Measurements from ENCODE around the gene CTSH. TPM values are rescaled to one million over a fixed set of nuclear protein-coding genes. Genes with fewer than 3 reads are reported as not detected.

CTSH gene
- total RNA-seq, 1 donor from 2014 or later = 5.7 TPM

- peak overlapping the region; percentile 39 for H3K27ac ChIP-seq (ENCODE audit: low read depth, low read length)
- H3K27ac Mint-ChIP-seq (ENCODE audit: unreplicated experiment) = peak overlapping the region; percentile 47
- peaks cover 51% of the 10 kb centered on the region for H3K4me1 Mint-ChIP-seq (ENCODE audit: low read depth, unreplicated experiment)
- no peak overlapping the region for H3K9ac ChIP-seq (ENCODE audit: low read length)
- peak overlapping the region; percentile 84 for H3K4me2 ChIP-seq (ENCODE audit: low read length)
- H3K9me3 Mint-ChIP-seq (ENCODE audit: unreplicated experiment) = no peaks in the 10 kb centered on the region
- H3K4me1 ChIP-seq (ENCODE audit: insufficient read depth, low read length) = peaks cover 33% of the 10 kb centered on the region
- no peaks in the 10 kb centered on the region for H3K27me3 ChIP-seq (ENCODE audit: insufficient read depth, low read length)
- H3K79me2 ChIP-seq (ENCODE audit: insufficient read depth, low read length) = peaks cover 100% of the 10 kb centered on the region
- peaks cover 27% of the 10 kb centered on the region for H3K36me3 ChIP-seq (ENCODE audit: insufficient read depth, low read length)
- no peaks in the 10 kb centered on the region for H3K27me3 Mint-ChIP-seq (ENCODE audit: low read depth, unreplicated experiment)
- no peak overlapping the region for H2AFZ ChIP-seq (ENCODE audit: low read depth, low read length)
- TF ChIP-seq CTCF (IDR thresholded peaks at IDR 0.05; ENCODE audit: insufficient read depth, low read depth, low read length) (no peak), EZH2 (IDR thresholded peaks at IDR 0.05; ENCODE audit: insufficient read depth, low read length) (no peak)
- no peak for FAIRE-seq
- peak overlapping the region; percentile 70 for H3K4me3 Mint-ChIP-seq (ENCODE audit: unreplicated experiment)
- H3K36me3 Mint-ChIP-seq (ENCODE audit: low read depth, unreplicated experiment) = peaks cover 7% of the 10 kb centered on the region
- no peak for DNase-seq (ENCODE audit: low read depth)
- H3K9me3 ChIP-seq (ENCODE audit: insufficient read depth, low read depth, low read length) = no peaks in the 10 kb centered on the region
- H4K20me1 ChIP-seq (ENCODE audit: insufficient read depth, low read length) = peaks cover 100% of the 10 kb centered on the region
- no peak overlapping the region for H3K4me3 ChIP-seq (ENCODE audit: insufficient read depth, low read depth, low read length)
Observed at GRCh38 chr15:78880813-78881212, 64.0 kb downstream of the CTSH start.

GRCh38 chr15:78880242-78880533, 64.7 kb downstream of the CTSH start:
- Histone ChIP-seq H3K79me2 (ENCODE audit: insufficient read depth, low read length) (peaks cover 100% of the 10 kb centered on the region), H3K9me3 (ENCODE audit: insufficient read depth, low read depth, low read length) (no peaks in the 10 kb centered on the region), H3K27ac (ENCODE audit: low read depth, low read length) (peak overlapping the region; percentile 39), H3K9ac (ENCODE audit: low read length) (no peak overlapping the region), H3K36me3 (ENCODE audit: insufficient read depth, low read length) (peaks cover 20% of the 10 kb centered on the region), H2AFZ (ENCODE audit: low read depth, low read length) (no peak overlapping the region), H3K4me1 (ENCODE audit: insufficient read depth, low read length) (peaks cover 35% of the 10 kb centered on the region), H4K20me1 (ENCODE audit: insufficient read depth, low read length) (peaks cover 100% of the 10 kb centered on the region), H3K4me2 (ENCODE audit: low read length) (peak overlapping the region; percentile 84), H3K27me3 (ENCODE audit: insufficient read depth, low read length) (no peaks in the 10 kb centered on the region), H3K4me3 (ENCODE audit: insufficient read depth, low read depth, low read length) (no peak overlapping the region)
- Mint-ChIP-seq H3K4me3 (ENCODE audit: unreplicated experiment) (no peak overlapping the region), H3K9me3 (ENCODE audit: unreplicated experiment) (no peaks in the 10 kb centered on the region), H3K36me3 (ENCODE audit: low read depth, unreplicated experiment) (peaks cover 8% of the 10 kb centered on the region), H3K4me1 (ENCODE audit: low read depth, unreplicated experiment) (peaks cover 50% of the 10 kb centered on the region), H3K27me3 (ENCODE audit: low read depth, unreplicated experiment) (no peaks in the 10 kb centered on the region), H3K27ac (ENCODE audit: unreplicated experiment) (peak overlapping the region; percentile 7)
- FAIRE-seq = no peak
- peak; percentile 68 for DNase-seq (ENCODE audit: low read depth)
- TF ChIP-seq EZH2 (IDR thresholded peaks at IDR 0.05; ENCODE audit: insufficient read depth, low read length) (no peak), CTCF (IDR thresholded peaks at IDR 0.05; ENCODE audit: insufficient read depth, low read depth, low read length) (no peak)

- DNase-seq (ENCODE audit: low read depth) (peak; percentile 17), FAIRE-seq (no peak)
- peaks cover 48% of the 10 kb centered on the region for H3K4me1 Mint-ChIP-seq (ENCODE audit: low read depth, unreplicated experiment)
- peaks cover 37% of the 10 kb centered on the region for H3K4me1 ChIP-seq (ENCODE audit: insufficient read depth, low read length)
- H3K27ac ChIP-seq (ENCODE audit: low read depth, low read length) = peak overlapping the region; percentile 39
- no peaks in the 10 kb centered on the region for H3K9me3 ChIP-seq (ENCODE audit: insufficient read depth, low read depth, low read length)
- H4K20me1 ChIP-seq (ENCODE audit: insufficient read depth, low read length) = peaks cover 100% of the 10 kb centered on the region
- no peak overlapping the region for H3K9ac ChIP-seq (ENCODE audit: low read length)
- H3K36me3 ChIP-seq (ENCODE audit: insufficient read depth, low read length) = peaks cover 15% of the 10 kb centered on the region
- H3K27ac Mint-ChIP-seq (ENCODE audit: unreplicated experiment) = peak overlapping the region; percentile 86
- H3K27me3 ChIP-seq (ENCODE audit: insufficient read depth, low read length) = no peaks in the 10 kb centered on the region
- TF ChIP-seq EZH2 (IDR thresholded peaks at IDR 0.05; ENCODE audit: insufficient read depth, low read length) (no peak), CTCF (IDR thresholded peaks at IDR 0.05; ENCODE audit: insufficient read depth, low read depth, low read length) (no peak)
- H3K9me3 Mint-ChIP-seq (ENCODE audit: unreplicated experiment) = no peaks in the 10 kb centered on the region
- H3K27me3 Mint-ChIP-seq (ENCODE audit: low read depth, unreplicated experiment) = no peaks in the 10 kb centered on the region
- no peak overlapping the region for H2AFZ ChIP-seq (ENCODE audit: low read depth, low read length)
- peak overlapping the region; percentile 75 for H3K4me3 Mint-ChIP-seq (ENCODE audit: unreplicated experiment)
- H3K4me3 ChIP-seq (ENCODE audit: insufficient read depth, low read depth, low read length) = no peak overlapping the region
- H3K79me2 ChIP-seq (ENCODE audit: insufficient read depth, low read length) = peaks cover 100% of the 10 kb centered on the region
- peaks cover 10% of the 10 kb centered on the region for H3K36me3 Mint-ChIP-seq (ENCODE audit: low read depth, unreplicated experiment)
- H3K4me2 ChIP-seq (ENCODE audit: low read length) = peak overlapping the region; percentile 84
Observed at GRCh38 chr15:78879517-78880241, 65.2 kb downstream of the CTSH start.

All from astrocyte (in vitro differentiated cells and primary cell).